ENCODE measurements around the gene MYOM1. TPM values are rescaled to one million over a fixed set of nuclear protein-coding genes. Genes with fewer than 3 reads are reported as not detected.

MYOM1 gene
- total RNA-seq, 2 experiments from 2014 or later, result 1.0 to 1.3 TPM

GRCh38 chr18:3184275-3184963, 35.3 kb downstream of the MYOM1 start:
- ChIA-PET CTCF (interaction anchor here (0.6 to 1.3 kb wide), 2 partner anchors 54 to 62 kb away, joined by 4 read pairs; no protein-coding TSS in a partner anchor), POLR2A (interaction anchor here (0.6 kb wide), 1 partner anchor 43 kb away, joined by 4 read pairs; no protein-coding TSS in a partner anchor)
- no peak for DNase-seq
- Mint-ChIP-seq H3K4me1 (ENCODE audit: low read depth) (peaks cover 2% of the 10 kb centered on the region), H3K27ac (no peak overlapping the region), H3K9me3 (no peaks in the 10 kb centered on the region), H3K4me3 (no peak overlapping the region), H3K36me3 (ENCODE audit: low read depth) (peaks cover 5% of the 10 kb centered on the region), H3K27me3 (no peaks in the 10 kb centered on the region)
- TF ChIP-seq, protein P1, sequence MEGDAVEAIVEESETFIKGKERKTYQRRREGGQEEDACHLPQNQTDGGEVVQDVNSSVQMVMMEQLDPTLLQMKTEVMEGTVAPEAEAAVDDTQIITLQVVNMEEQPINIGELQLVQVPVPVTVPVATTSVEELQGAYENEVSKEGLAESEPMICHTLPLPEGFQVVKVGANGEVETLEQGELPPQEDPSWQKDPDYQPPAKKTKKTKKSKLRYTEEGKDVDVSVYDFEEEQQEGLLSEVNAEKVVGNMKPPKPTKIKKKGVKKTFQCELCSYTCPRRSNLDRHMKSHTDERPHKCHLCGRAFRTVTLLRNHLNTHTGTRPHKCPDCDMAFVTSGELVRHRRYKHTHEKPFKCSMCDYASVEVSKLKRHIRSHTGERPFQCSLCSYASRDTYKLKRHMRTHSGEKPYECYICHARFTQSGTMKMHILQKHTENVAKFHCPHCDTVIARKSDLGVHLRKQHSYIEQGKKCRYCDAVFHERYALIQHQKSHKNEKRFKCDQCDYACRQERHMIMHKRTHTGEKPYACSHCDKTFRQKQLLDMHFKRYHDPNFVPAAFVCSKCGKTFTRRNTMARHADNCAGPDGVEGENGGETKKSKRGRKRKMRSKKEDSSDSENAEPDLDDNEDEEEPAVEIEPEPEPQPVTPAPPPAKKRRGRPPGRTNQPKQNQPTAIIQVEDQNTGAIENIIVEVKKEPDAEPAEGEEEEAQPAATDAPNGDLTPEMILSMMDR (IDR thresholded peaks at IDR 0.05), result no peak
- intact Hi-C loops (cut with micrococcal nuclease), result no loop called here
- ATAC-seq, result no peak

GRCh38 chr18:3183103-3183717, 36.6 kb downstream of the MYOM1 start:
- TF ChIP-seq, protein P1 (IDR thresholded peaks at IDR 0.05), result no peak
- ChIA-PET POLR2A (no interaction called here), CTCF (no interaction called here)
- no peak for DNase-seq
- Mint-ChIP-seq H3K27me3 (no peaks in the 10 kb centered on the region), H3K4me1 (ENCODE audit: low read depth) (peaks cover 2% of the 10 kb centered on the region), H3K27ac (no peak overlapping the region), H3K4me3 (no peak overlapping the region), H3K9me3 (no peaks in the 10 kb centered on the region), H3K36me3 (ENCODE audit: low read depth) (no peaks in the 10 kb centered on the region)
- no peak for ATAC-seq
- intact Hi-C loops (cut with micrococcal nuclease), result no loop called here

- peaks cover 2% of the 10 kb centered on the region for H3K4me1 Mint-ChIP-seq (ENCODE audit: low read depth)
- DNase-seq (no peak), ATAC-seq (no peak)
- no peak overlapping the region for H3K27ac Mint-ChIP-seq
- CTCF ChIA-PET, result interaction anchor here (1.0 to 5.3 kb wide), 6 partner anchors 11 to 83 kb away, joined by 3 to 22 read pairs (median 3); no protein-coding TSS in a partner anchor
- no peaks in the 10 kb centered on the region for H3K27me3 Mint-ChIP-seq
- no peak overlapping the region for H3K4me3 Mint-ChIP-seq
- TF ChIP-seq, protein P1 (IDR thresholded peaks at IDR 0.05), result no peak
- no peaks in the 10 kb centered on the region for H3K36me3 Mint-ChIP-seq (ENCODE audit: low read depth)
- POLR2A ChIA-PET, result interaction anchor here (0.8 to 1.7 kb wide), 3 partner anchors 10 to 66 kb away, joined by 3 to 4 read pairs (median 3); no protein-coding TSS in a partner anchor
- H3K9me3 Mint-ChIP-seq, result no peaks in the 10 kb centered on the region
- intact Hi-C loops (cut with micrococcal nuclease), result no loop called here
These were observed 39.4 kb downstream of the MYOM1 start for GRCh38 chr18:3180325-3180724.

DNA sequence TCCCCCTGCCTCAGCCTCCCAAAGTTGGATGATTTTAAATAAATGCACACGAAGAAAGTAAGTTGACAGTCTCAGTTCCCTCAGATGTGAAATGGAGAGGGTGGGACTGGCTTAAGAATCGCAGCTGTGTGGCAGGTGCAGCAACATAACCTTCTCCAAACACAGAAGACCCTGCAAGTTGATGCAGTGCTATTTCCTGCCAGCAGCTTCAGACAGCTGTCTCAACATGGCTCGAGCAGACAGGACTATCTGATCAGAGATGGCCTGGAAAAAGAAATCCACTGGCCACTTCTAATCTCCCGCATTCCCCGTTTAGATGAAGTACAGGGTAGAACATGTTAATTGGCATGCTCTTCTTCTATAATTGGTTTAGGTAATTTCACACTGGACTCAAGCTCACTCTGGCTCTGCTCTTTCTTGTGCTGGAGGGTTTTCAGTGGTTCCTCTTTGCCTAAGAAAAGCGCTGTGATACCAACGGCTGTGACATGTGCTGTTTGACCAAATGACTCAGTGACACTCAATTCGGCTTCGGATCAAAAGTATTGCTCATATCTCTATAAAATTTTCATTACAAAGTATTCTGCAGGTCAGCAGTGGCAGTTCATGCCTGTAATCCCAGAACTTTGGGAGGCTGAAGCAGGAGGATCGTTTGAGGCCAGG, 40.2 kb downstream of the MYOM1 start:
- CTCF ChIA-PET, result interaction anchor here (1.0 to 5.3 kb wide), 9 partner anchors 10 to 82 kb away, joined by 3 to 22 read pairs (median 4); no protein-coding TSS in a partner anchor
- Mint-ChIP-seq H3K27me3 (no peaks in the 10 kb centered on the region), H3K27ac (no peak overlapping the region), H3K9me3 (no peaks in the 10 kb centered on the region), H3K4me1 (ENCODE audit: low read depth) (peaks cover 2% of the 10 kb centered on the region), H3K36me3 (ENCODE audit: low read depth) (no peaks in the 10 kb centered on the region), H3K4me3 (no peak overlapping the region)
- ATAC-seq (no peak), DNase-seq (no peak)
- POLR2A ChIA-PET, result no interaction called here
- intact Hi-C loops (cut with micrococcal nuclease), result no loop called here
- TF ChIP-seq, protein P1 (IDR thresholded peaks at IDR 0.05), result no peak
